ENCODE data around the gene OSMR.

Gene OSMR

GRCh38 chr5:38925154-38925925, 79.5 kb downstream of the OSMR start:
- DNase-seq, result no peak

DNA sequence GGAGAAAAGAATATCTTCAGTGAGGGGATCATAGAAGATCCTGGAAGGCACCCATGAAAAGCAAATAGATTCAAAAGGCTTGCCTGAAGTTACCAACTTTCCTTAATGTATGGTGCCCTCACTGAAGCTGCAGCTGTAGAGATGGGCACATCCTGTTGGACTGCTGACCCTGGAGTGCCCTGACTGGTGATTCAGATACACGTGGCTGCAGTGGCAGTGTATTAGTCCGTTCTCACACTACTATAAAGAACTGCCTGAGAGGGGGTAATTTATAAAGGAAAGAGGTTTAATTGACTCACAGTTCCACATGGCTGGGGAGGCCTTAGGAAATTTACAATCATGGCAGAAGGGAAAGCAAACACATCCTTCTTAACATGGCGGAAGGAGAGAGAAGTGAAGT, 80.3 kb downstream of the OSMR start:
- no peak for DNase-seq

GRCh38 chr5:38927470-38927869, 81.7 kb downstream of the OSMR start:
- no peak for DNase-seq

- no peak for DNase-seq
These were observed 84.0 kb downstream of the OSMR start for GRCh38 chr5:38929838-38930237.

DNA sequence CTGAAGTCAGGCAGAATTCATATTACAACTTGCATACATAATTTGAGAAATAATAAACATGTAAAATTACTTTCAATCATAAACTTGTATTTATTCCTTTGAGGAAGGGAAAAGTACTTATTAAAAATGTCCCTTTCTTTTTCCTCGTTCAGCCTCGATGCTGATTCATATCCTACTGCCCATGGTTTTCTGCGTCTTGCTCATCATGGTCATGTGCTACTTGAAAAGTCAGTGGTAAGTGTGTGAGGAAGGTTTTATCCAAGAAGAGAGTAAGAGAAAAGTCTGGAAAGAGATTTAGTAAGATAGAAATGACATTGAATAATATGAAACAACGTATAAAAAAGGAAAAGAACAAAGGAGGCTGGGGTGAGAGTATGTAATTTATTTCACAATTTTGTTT, 85.9 kb downstream of the OSMR start:
- no peak for DNase-seq

DNA sequence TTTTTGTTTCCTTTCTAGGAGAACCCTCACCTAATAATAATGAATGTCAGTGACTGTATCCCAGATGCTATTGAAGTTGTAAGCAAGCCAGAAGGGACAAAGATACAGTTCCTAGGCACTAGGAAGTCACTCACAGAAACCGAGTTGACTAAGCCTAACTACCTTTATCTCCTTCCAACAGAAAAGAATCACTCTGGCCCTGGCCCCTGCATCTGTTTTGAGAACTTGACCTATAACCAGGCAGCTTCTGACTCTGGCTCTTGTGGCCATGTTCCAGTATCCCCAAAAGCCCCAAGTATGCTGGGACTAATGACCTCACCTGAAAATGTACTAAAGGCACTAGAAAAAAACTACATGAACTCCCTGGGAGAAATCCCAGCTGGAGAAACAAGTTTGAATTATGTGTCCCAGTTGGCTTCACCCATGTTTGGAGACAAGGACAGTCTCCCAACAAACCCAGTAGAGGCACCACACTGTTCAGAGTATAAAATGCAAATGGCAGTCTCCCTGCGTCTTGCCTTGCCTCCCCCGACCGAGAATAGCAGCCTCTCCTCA, 87.1 kb downstream of the OSMR start:
- DNase-seq, result no peak

GRCh38 chr5:38935437-38935836, 89.6 kb downstream of the OSMR start:
- no peak for DNase-seq

- DNase-seq, result no peak
These were observed 90.5 kb downstream of the OSMR start for GRCh38 chr5:38936269-38936668.

DNA sequence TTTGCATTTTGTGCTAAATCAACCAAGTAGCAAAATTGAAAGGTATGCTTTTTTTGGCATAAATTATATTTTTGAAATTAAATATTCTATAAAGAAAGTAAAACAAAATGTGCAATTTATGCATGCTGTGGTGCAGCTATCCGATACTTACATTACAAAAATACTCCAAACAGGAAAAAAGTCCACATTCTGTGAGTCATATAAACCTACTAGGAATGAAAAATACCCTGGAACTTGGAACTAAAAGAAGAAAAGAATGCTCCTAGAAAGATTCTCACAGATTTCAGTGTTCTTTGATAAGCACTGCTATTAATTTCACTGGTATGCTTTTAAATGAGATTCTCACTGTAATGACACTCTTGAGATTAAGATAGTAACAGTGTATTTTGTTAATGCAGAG, 92.6 kb downstream of the OSMR start:
- DNase-seq, result no peak

GRCh38 chr5:38938973-38939372, 93.2 kb downstream of the OSMR start:
- DNase-seq, result no peak

- no peak for DNase-seq
These were observed 94.5 kb downstream of the OSMR start for GRCh38 chr5:38940230-38940858.

GRCh38 chr5:38941912-38942311, 96.1 kb downstream of the OSMR start:
- no peak for DNase-seq

DNA sequence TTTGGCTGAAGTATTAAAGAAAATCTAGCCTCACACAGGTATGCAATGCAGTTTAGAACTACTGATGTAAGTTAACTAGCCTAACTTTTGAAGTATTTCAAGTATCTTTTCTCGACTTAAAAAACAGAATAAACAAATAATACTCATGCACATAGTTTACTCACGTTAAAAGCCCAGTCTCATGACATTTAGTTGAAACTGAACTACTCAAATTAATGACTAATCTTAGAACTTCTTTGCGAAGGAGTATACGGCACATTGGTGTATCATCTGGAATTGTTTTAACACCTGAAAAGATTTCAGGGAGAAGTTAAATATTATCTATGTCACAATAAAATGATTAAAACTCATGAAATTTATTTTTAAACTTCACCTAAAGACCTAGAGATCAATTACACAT, 98.5 kb downstream of the OSMR start:
- no peak for DNase-seq

- DNase-seq, result no peak
These were observed 102.7 kb downstream of the OSMR start for GRCh38 chr5:38948501-38948900.

DNA sequence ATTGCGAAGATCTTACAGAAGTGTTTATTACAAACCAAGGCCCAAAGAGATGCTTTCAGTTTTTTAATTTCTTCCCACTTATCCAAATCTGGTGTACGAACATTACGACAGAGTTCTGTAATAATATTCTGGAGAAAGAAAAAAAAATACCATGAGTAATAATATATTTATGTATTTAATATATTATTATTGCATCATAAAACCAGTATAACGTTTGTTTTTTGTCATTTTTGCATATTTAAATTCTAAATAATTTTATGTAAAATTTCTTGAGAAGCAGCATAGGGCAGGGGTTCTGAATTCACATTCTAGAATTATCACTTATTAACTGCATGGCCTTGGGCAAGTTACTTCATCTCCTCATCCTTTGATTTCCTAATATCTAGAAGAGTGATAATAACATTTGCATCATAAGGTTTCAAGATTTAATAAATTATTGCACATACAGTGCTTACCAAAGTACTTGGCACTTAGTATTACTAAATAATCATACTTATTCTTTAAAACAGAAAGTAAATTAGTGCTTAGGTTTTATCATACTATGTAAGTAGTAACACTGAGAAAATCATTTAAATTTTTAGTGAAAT, 107.7 kb downstream of the OSMR start:
- no peak for DNase-seq

GRCh38 chr5:38961691-38962090, 115.9 kb downstream of the OSMR start:
- no peak for DNase-seq

DNA sequence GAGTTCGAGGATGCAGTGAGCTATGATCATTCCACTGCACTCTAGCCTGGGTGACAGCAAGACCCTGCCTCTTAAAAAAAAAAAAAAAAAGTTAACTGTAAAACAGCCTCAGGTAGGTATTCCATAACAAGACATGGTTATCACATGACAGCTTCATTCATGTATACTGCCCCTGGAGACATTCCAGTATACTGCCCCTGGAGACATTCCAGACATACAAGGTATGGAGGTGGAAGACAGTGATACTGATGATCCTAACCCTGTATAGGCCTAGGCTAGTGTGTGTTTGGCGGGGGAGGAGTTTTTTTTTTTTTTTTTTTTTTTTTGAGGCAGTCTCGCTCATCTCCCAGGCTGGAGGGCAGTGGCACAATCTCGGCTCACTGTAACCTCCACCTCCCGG, 122.9 kb downstream of the OSMR start:
- no peak for DNase-seq

GRCh38 chr5:38978036-38978435, 132.2 kb downstream of the OSMR start:
- no peak for DNase-seq

GRCh38 chr5:38979535-38979934, 133.7 kb downstream of the OSMR start:
- DNase-seq, result no peak

Data from nucleus accumbens (tissue), 56 donors.